Tibial nerve (tissue), 3 donors: ENCODE measurements around the gene CSRP3.

ENCODE experiments used
- POLR2A ChIP-seq, 2 donors: fragments of 450-650 bp; IDR thresholded peaks; one replicate each; pipeline ENCODE4 v1.6.1; 2017; ENCODE audit warnings: antibody characterized with exemption in 2 of 2, mild to moderate bottlenecking in 2 of 2, moderate library complexity in 2 of 2
- TF ChIP-seq, protein P1 (sequence below), 5 experiments: fragments of 200-600 bp in 3 of 5; fragments of 450-650 bp in 2 of 5; sonication (generic) in 3 of 5; IDR thresholded peaks; one replicate each; pipeline ENCODE4 v1.5.1; 2016 to 2019; ENCODE audit warnings: antibody characterized with exemption in 5 of 5, mild to moderate bottlenecking in 3 of 5, moderate library complexity in 2 of 5

DNA sequence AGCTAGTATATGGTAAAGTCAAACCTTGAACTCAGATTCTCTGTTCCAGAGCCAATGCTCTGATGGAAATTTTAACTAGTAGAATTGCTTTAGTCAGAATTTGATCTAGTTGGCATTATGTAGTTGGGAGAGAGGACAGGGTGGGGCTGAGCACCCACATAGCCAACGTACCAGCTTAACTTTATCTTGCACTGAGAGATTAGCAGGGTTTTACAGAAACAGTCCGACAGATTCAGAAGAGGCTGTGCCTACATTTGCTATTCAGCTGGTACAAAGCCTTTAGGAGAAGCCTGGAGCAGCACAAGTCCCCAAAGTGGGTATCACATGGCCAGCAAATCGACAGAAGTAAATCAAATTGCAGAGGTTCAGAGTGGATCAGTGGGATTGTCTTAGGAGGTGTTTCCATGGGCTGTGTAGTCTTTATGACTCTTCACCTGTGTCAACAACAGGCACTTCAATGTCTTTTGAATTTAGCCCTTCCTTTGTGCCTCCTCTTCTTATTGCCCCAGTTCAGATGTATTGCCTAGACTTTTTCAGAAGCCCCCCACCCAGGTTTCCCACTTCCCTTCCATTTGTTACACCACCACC lies 7.3 kb upstream of the CSRP3 start:
- TF ChIP-seq, protein P1, sequence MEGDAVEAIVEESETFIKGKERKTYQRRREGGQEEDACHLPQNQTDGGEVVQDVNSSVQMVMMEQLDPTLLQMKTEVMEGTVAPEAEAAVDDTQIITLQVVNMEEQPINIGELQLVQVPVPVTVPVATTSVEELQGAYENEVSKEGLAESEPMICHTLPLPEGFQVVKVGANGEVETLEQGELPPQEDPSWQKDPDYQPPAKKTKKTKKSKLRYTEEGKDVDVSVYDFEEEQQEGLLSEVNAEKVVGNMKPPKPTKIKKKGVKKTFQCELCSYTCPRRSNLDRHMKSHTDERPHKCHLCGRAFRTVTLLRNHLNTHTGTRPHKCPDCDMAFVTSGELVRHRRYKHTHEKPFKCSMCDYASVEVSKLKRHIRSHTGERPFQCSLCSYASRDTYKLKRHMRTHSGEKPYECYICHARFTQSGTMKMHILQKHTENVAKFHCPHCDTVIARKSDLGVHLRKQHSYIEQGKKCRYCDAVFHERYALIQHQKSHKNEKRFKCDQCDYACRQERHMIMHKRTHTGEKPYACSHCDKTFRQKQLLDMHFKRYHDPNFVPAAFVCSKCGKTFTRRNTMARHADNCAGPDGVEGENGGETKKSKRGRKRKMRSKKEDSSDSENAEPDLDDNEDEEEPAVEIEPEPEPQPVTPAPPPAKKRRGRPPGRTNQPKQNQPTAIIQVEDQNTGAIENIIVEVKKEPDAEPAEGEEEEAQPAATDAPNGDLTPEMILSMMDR (IDR thresholded peaks at IDR 0.05), result no peak
- no peak for TF ChIP-seq POLR2A (IDR thresholded peaks at IDR 0.05)
